ENCODE data around the gene SOX8.

GRCh38 chr16:975291-975690 is 6.3 kb upstream of the SOX8 start:
- no peak for TF ChIP-seq POLR2A (IDR thresholded peaks at IDR 0.05)
- no peak for TF ChIP-seq CTCF (IDR thresholded peaks at IDR 0.05)
